ENCODE results near the gene POLDIP2. TPM values are rescaled to one million over a fixed set of nuclear protein-coding genes. Genes with fewer than 3 reads are reported as not detected.

Gene POLDIP2
- total RNA-seq, 3 donors from 2014 or later: 141 to 168 (median 150) TPM

GRCh38 chr17:28364665-28365363, 7.5 kb upstream of the POLDIP2 start, which contains the start of gene SEBOX:
Gene SEBOX (minus strand): TSS chr17:28365199. CDS start chr17:28365151, 48 bp downstream.
- DNase-seq (no peak), ATAC-seq (no peak)
- H3K36me3 Mint-ChIP-seq (ENCODE audit: insufficient read depth): peaks cover 12% of the 10 kb centered on the region
- no peaks in the 10 kb centered on the region for H3K9me3 Mint-ChIP-seq
- H3K27me3 Mint-ChIP-seq (ENCODE audit: low read depth): no peaks in the 10 kb centered on the region
- no peak within 1 kb of the TSS for H3K4me3 Mint-ChIP-seq
- H3K4me1 Mint-ChIP-seq (ENCODE audit: low read depth): no peaks in the 10 kb centered on the region

DNA sequence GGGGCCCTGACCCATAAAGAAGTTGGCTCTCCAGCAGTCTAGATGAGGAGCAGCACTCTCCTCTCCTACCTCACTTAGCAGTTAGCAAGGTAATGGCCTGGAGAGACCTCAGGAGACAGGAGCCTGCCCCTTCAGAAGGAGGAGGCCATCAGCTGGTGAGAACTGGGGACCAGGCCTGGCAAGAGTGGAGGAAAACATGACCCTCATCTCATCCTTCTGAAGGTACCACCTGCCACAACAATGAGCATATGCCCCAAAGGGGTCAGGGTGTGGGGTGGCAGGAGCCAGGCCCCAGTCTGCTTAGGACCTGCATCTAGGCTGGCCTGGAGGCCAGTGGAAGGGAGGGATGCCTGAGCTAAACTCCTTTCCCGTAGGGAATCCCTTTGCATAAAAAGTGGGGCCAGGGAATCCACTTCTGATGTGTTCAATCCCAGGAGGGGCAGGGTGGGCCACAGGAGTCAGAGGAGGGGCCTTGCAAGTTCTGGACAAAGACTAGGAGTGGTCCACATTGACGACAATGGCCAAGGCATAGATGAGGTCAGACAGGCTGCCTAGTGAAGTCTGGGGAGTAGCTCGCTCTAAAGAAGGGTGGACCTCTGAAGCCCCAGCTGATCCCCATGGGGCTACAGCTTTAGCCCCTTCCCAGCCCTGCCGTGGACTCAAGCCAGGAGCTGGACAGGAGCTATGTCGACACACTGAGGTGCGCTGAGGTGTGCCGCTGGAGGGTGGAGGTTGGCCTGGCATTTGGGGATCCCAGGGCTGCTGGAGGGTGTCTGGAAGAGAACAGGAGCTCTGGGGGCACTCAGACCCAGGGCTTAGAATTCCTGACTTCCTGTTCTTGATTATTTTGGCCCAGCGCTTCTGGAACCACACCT, 6.7 kb upstream of the POLDIP2 start:
- H3K4me3 Mint-ChIP-seq: no peak overlapping the region
- ATAC-seq (no peak), DNase-seq (no peak)
- peaks cover 12% of the 10 kb centered on the region for H3K36me3 Mint-ChIP-seq (ENCODE audit: insufficient read depth)
- peaks cover 3% of the 10 kb centered on the region for H3K4me1 Mint-ChIP-seq (ENCODE audit: low read depth)
- H3K9me3 Mint-ChIP-seq: no peaks in the 10 kb centered on the region
- no peaks in the 10 kb centered on the region for H3K27me3 Mint-ChIP-seq (ENCODE audit: low read depth)

- Mint-ChIP-seq H3K4me1 (ENCODE audit: low read depth) (peaks cover 6% of the 10 kb centered on the region), H3K27me3 (ENCODE audit: low read depth) (no peaks in the 10 kb centered on the region), H3K36me3 (ENCODE audit: insufficient read depth) (peaks cover 12% of the 10 kb centered on the region), H3K9me3 (no peaks in the 10 kb centered on the region), H3K4me3 (no peak overlapping the region)
- no peak for DNase-seq
- ATAC-seq: no peak
Measured at GRCh38 chr17:28363186-28363585, 5.9 kb upstream of the POLDIP2 start.

DNA sequence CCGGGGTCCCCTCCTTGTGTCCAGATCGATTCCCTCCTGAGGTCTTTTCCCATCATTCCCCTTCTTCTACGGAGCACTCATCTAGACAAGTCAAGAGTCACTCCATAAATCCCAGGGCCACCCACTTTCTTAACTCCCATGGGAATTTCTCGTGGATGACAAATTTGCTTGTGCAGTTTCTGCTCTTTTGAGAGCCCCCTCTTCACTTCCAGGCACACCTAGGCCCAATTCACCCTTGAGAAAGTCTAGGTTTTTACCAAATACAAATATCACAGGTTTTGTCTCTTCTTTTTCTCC, 522 bp upstream of the POLDIP2 start:
- no peak for DNase-seq
- no peaks in the 10 kb centered on the region for H3K27me3 Mint-ChIP-seq (ENCODE audit: low read depth)
- peaks cover 30% of the 10 kb centered on the region for H3K36me3 Mint-ChIP-seq (ENCODE audit: insufficient read depth)

DNA sequence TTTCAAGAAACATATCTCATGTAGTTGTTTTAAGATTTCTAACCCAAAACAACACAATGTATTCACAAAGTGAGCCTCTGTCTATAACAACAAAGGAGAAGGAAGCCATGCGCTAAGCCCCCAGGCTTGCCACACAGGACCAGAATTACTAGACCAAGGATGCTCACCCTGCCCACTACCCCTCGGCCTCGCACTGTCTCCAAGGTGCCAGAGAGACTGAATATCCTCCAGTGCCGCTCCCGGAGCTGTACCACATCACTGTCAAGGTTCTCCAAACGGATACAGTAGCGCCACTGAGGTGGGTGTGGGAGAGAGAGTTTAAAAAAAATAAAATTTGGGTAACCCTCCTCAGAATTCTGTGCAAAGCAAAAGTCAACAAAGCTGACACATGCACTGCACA, 7.1 kb downstream of the POLDIP2 start:
- ATAC-seq (no peak), DNase-seq (no peak)
- Mint-ChIP-seq H3K27me3 (ENCODE audit: low read depth) (no peaks in the 10 kb centered on the region), H3K4me3 (no peak overlapping the region), H3K4me1 (ENCODE audit: low read depth) (peaks cover 5% of the 10 kb centered on the region), H3K36me3 (ENCODE audit: insufficient read depth) (peaks cover 45% of the 10 kb centered on the region), H3K9me3 (no peaks in the 10 kb centered on the region)

More for the DNA sequence above, 522 bp upstream of the POLDIP2 start:
- no peak for ATAC-seq
- Mint-ChIP-seq H3K4me3 (peak overlapping the region; percentile 96), H3K4me1 (ENCODE audit: low read depth) (peaks cover 30% of the 10 kb centered on the region), H3K9me3 (no peaks in the 10 kb centered on the region)

GRCh38 chr17:28348979-28349378, 8.3 kb downstream of the POLDIP2 start:
- Mint-ChIP-seq H3K4me1 (ENCODE audit: low read depth) (no peaks in the 10 kb centered on the region), H3K36me3 (ENCODE audit: insufficient read depth) (peaks cover 42% of the 10 kb centered on the region), H3K27me3 (ENCODE audit: low read depth) (no peaks in the 10 kb centered on the region), H3K9me3 (no peaks in the 10 kb centered on the region), H3K4me3 (no peak overlapping the region)
- ATAC-seq (no peak), DNase-seq (no peak)

- Mint-ChIP-seq H3K27me3 (ENCODE audit: low read depth) (no peaks in the 10 kb centered on the region), H3K4me1 (ENCODE audit: low read depth) (no peaks in the 10 kb centered on the region), H3K9me3 (no peaks in the 10 kb centered on the region), H3K36me3 (ENCODE audit: insufficient read depth) (peaks cover 43% of the 10 kb centered on the region), H3K4me3 (no peak overlapping the region)
- DNase-seq (no peak), ATAC-seq (no peak)
Measured at GRCh38 chr17:28347261-28347891, 10.0 kb downstream of the POLDIP2 start.

DNA sequence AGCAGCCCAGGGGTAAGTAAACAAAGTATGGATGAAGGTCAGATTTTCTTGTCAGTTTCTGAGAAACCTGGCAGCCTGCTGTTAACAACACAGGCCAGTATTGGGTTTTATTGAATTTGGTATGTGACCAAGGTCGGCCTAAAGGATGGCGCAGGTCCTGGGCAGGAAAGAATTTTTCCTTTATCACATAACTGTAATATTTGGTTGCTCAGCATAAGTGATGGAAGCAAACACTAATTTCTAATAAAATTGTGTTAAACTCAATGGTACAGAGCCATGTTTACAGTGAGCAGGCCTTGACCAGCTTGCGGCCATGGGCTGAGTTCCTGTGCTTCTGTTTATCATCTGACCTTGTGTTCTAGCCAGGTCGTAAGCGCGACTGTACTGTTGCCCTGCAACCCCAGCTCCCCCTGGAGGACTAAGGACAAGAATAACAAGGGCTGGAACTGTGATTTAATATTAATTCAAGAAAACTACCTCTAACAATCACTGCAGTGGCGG, 10.5 kb downstream of the POLDIP2 start:
- Mint-ChIP-seq H3K4me1 (ENCODE audit: low read depth) (no peaks in the 10 kb centered on the region), H3K36me3 (ENCODE audit: insufficient read depth) (peaks cover 44% of the 10 kb centered on the region), H3K27me3 (ENCODE audit: low read depth) (no peaks in the 10 kb centered on the region), H3K4me3 (no peak overlapping the region), H3K9me3 (no peaks in the 10 kb centered on the region)
- DNase-seq (no peak), ATAC-seq (no peak)

GRCh38 chr17:28346199-28346580, 11.1 kb downstream of the POLDIP2 start:
- Mint-ChIP-seq H3K36me3 (ENCODE audit: insufficient read depth) (peaks cover 42% of the 10 kb centered on the region), H3K4me1 (ENCODE audit: low read depth) (no peaks in the 10 kb centered on the region), H3K27me3 (ENCODE audit: low read depth) (no peaks in the 10 kb centered on the region), H3K9me3 (no peaks in the 10 kb centered on the region), H3K4me3 (no peak overlapping the region)
- no peak for ATAC-seq
- DNase-seq: no peak

GRCh38 chr17:28345419-28346198, 11.7 kb downstream of the POLDIP2 start:
- DNase-seq (no peak), ATAC-seq (no peak)
- no peaks in the 10 kb centered on the region for H3K9me3 Mint-ChIP-seq
- H3K4me3 Mint-ChIP-seq: no peak overlapping the region
- no peaks in the 10 kb centered on the region for H3K27me3 Mint-ChIP-seq (ENCODE audit: low read depth)
- no peaks in the 10 kb centered on the region for H3K4me1 Mint-ChIP-seq (ENCODE audit: low read depth)
- peaks cover 37% of the 10 kb centered on the region for H3K36me3 Mint-ChIP-seq (ENCODE audit: insufficient read depth)

DNA sequence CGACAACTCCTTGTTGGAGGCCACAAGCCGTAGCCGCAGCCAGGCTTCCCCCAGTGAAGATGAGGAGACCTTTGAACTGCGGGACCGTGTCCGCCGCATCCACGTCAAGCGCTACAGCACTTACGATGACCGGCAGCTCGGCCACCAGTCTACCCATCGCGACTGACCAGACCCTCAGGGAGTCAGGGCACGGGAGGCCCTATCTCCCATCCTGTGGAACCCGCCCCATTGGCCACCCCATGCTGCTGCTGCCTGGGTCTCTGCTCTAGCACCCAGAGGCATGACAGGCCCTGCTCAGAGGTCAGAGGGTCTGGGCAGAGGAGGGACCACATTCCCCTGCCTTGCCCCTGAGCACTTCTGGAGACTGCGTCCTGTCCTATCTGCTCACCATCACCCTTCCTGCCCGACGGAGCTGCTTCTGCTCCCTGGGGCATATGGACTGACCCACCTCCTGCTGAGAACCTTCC, 12.9 kb downstream of the POLDIP2 start:
- ATAC-seq: no peak

DNA sequence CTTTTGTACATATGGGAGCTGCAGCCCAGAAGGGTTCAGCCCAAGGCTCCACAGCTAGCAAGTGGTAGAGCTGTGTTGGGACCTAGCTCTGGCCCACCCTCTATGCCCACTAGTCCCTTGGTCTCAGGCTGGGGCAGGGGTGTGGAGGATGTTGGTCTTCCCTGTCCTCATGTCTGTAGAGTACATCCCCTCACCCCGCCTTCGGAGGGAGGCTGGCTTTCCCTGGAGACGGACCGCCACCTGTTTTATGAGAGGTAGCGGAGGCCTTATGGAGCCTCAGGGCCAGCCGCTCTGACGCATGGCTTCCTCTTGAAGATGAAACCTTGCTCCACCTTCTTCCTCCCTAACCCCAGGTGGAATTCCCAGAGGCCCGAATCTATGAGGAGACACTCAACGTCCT, 13.3 kb downstream of the POLDIP2 start:
- peaks cover 2% of the 10 kb centered on the region for H3K4me1 Mint-ChIP-seq (ENCODE audit: low read depth)
- H3K27me3 Mint-ChIP-seq (ENCODE audit: low read depth): no peaks in the 10 kb centered on the region
- H3K9me3 Mint-ChIP-seq: no peaks in the 10 kb centered on the region
- peaks cover 37% of the 10 kb centered on the region for H3K36me3 Mint-ChIP-seq (ENCODE audit: insufficient read depth)
- DNase-seq: no peak
- H3K4me3 Mint-ChIP-seq: no peak overlapping the region
- no peak for ATAC-seq

More for the DNA sequence above, 12.9 kb downstream of the POLDIP2 start:
- DNase-seq: no peak
- H3K4me1 Mint-ChIP-seq (ENCODE audit: low read depth): no peaks in the 10 kb centered on the region
- no peak overlapping the region for H3K4me3 Mint-ChIP-seq
- H3K27me3 Mint-ChIP-seq (ENCODE audit: low read depth): no peaks in the 10 kb centered on the region
- peaks cover 35% of the 10 kb centered on the region for H3K36me3 Mint-ChIP-seq (ENCODE audit: insufficient read depth)
- no peaks in the 10 kb centered on the region for H3K9me3 Mint-ChIP-seq

GRCh38 chr17:28343491-28343932, 13.8 kb downstream of the POLDIP2 start:
- peaks cover 4% of the 10 kb centered on the region for H3K4me1 Mint-ChIP-seq (ENCODE audit: low read depth)
- DNase-seq (no peak), ATAC-seq (no peak)
- peaks cover 37% of the 10 kb centered on the region for H3K36me3 Mint-ChIP-seq (ENCODE audit: insufficient read depth)
- H3K9me3 Mint-ChIP-seq: no peaks in the 10 kb centered on the region
- H3K4me3 Mint-ChIP-seq: no peak overlapping the region
- H3K27me3 Mint-ChIP-seq (ENCODE audit: low read depth): no peaks in the 10 kb centered on the region

DNA sequence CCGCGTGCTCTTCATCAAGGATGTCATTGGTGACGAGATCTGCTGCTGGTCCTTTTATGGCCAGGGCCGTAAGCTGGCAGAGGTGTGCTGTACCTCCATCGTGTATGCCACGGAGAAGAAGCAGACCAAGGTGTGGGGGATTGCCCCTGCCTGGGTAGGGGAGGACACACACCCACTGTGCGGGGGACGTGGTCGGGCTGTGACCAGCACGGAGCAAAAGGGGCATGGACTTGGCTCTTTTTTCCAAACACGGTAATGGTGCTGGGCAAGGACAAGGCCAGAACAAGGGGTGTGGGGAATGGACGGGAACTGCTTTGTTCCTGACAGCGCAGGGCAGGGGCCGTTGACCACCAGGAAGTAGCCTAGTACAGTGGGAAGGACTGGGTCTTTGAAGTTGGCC, 15.0 kb downstream of the POLDIP2 start:
- Mint-ChIP-seq H3K9me3 (no peaks in the 10 kb centered on the region), H3K4me3 (no peak overlapping the region), H3K4me1 (ENCODE audit: low read depth) (peaks cover 12% of the 10 kb centered on the region), H3K36me3 (ENCODE audit: insufficient read depth) (peaks cover 29% of the 10 kb centered on the region), H3K27me3 (ENCODE audit: low read depth) (no peaks in the 10 kb centered on the region)
- no peak for DNase-seq
- no peak for ATAC-seq

All from activated T-cell treated with anti-CD3 and anti-CD28 coated beads, Interleukin-2, amount 50 U/mL, for 4 hours (primary cell).